ENCODE data around the gene SOWAHA. TPM values are rescaled to one million over a fixed set of nuclear protein-coding genes. Genes with fewer than 3 reads are reported as not detected.

SOWAHA gene
- total RNA-seq, 3 donors from 2014 or later, result 0.66 to 3.2 (median 0.96) TPM

- intact Hi-C loops (cut with DNase I; ENCODE audit: low total_unique reads), result no loop called here
- no peak for TF ChIP-seq CTCF (IDR thresholded peaks at IDR 0.05)
- no peak for TF ChIP-seq POLR2A (IDR thresholded peaks at IDR 0.05)
- no peak for TF ChIP-seq POLR2AphosphoS5 (IDR thresholded peaks at IDR 0.05)
- Histone ChIP-seq H3K27me3 (no peaks in the 10 kb centered on the region), H3K27ac (no peak overlapping the region), H3K9me3 (no peaks in the 10 kb centered on the region), H3K4me1 (no peaks in the 10 kb centered on the region), H3K4me3 (peak overlapping the region in 2 of 3 donors; percentile 37 to 42), H3K36me3 (no peaks in the 10 kb centered on the region)
- no peak for DNase-seq (ENCODE audit: low spot score in 2 of 2)
Observed at GRCh38 chr5:132823481-132824050, 10.5 kb downstream of the SOWAHA start.

GRCh38 chr5:132824426-132824825, 11.3 kb downstream of the SOWAHA start:
- no peak for TF ChIP-seq POLR2A (IDR thresholded peaks at IDR 0.05)
- no peak for TF ChIP-seq CTCF (IDR thresholded peaks at IDR 0.05)
- intact Hi-C loops (cut with DNase I; ENCODE audit: low total_unique reads), result no loop called here
- H3K27ac ChIP-seq, result no peak overlapping the region
- no peaks in the 10 kb centered on the region for H3K9me3 ChIP-seq
- no peaks in the 10 kb centered on the region for H3K36me3 ChIP-seq
- no peak overlapping the region for H3K4me3 ChIP-seq
- no peak for DNase-seq (ENCODE audit: low spot score in 2 of 2)
- no peaks in the 10 kb centered on the region for H3K27me3 ChIP-seq
- no peaks in the 10 kb centered on the region for H3K4me1 ChIP-seq

- TF ChIP-seq CTCF (IDR thresholded peaks at IDR 0.05), result no peak
- intact Hi-C loops (cut with DNase I; ENCODE audit: low total_unique reads), result no loop called here
- Histone ChIP-seq H3K27me3 (no peaks in the 10 kb centered on the region), H3K27ac (no peak overlapping the region), H3K4me3 (no peak overlapping the region), H3K9me3 (no peaks in the 10 kb centered on the region), H3K36me3 (no peaks in the 10 kb centered on the region), H3K4me1 (no peaks in the 10 kb centered on the region)
- DNase-seq (ENCODE audit: low spot score in 2 of 2), result no peak
Observed at GRCh38 chr5:132825033-132825833, 12.1 kb downstream of the SOWAHA start.

- intact Hi-C loops (cut with DNase I; ENCODE audit: low total_unique reads), result no loop called here
- H3K4me3 ChIP-seq, result no peak overlapping the region
- H3K36me3 ChIP-seq, result no peaks in the 10 kb centered on the region
- H3K4me1 ChIP-seq, result no peaks in the 10 kb centered on the region
- H3K27ac ChIP-seq, result no peak overlapping the region
- TF ChIP-seq POLR2AphosphoS5 (IDR thresholded peaks at IDR 0.05), result no peak
- no peak for TF ChIP-seq POLR2A (IDR thresholded peaks at IDR 0.05)
- no peak for TF ChIP-seq CTCF (IDR thresholded peaks at IDR 0.05)
- no peak for DNase-seq (ENCODE audit: low spot score in 2 of 2)
- no peaks in the 10 kb centered on the region for H3K9me3 ChIP-seq
- H3K27me3 ChIP-seq, result no peaks in the 10 kb centered on the region
Observed at GRCh38 chr5:132825834-132826391, 12.8 kb downstream of the SOWAHA start.

GRCh38 chr5:132826424-132827082, 13.5 kb downstream of the SOWAHA start:
- no peak for TF ChIP-seq CTCF (IDR thresholded peaks at IDR 0.05)
- no peak for TF ChIP-seq POLR2AphosphoS5 (IDR thresholded peaks at IDR 0.05)
- no peak for TF ChIP-seq POLR2A (IDR thresholded peaks at IDR 0.05)
- Histone ChIP-seq H3K9me3 (no peaks in the 10 kb centered on the region), H3K4me1 (no peaks in the 10 kb centered on the region), H3K4me3 (no peak overlapping the region), H3K36me3 (no peaks in the 10 kb centered on the region), H3K27me3 (no peaks in the 10 kb centered on the region), H3K27ac (no peak overlapping the region)
- no peak for DNase-seq (ENCODE audit: low spot score in 2 of 2)
- intact Hi-C loops (cut with DNase I; ENCODE audit: low total_unique reads), result no loop called here
